ENCODE results near the gene P3R3URF.

P3R3URF gene

DNA sequence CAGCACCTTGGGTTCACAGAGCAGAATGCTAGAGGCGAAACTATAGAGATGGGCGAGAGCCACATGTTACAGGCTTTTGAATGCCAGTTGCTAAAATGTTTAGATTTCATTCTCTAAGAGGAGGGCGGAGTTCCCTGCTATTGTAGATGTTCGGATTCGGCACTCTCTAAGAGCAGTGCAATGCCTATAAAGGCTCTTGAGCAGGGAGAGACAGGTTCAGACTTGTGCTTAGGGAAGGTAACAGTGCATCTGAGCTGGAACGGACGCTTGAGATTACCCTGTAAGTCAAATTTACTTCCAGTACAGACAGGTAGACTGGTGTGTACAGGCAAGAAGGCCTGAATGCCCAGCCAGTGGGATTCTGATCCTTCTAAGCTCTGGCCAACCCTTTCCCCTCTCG lies 42.2 kb upstream of the P3R3URF start:
- no peak for DNase-seq
- H3K27me3 ChIP-seq (replicated peaks; ENCODE audit: insufficient read depth, low read length): no peaks in the 10 kb centered on the region
- H3K4me2 ChIP-seq (ENCODE audit: low read depth, low read length): no peak overlapping the region
- H3K9ac ChIP-seq (ENCODE audit: low read length): no peak overlapping the region
- no peaks in the 10 kb centered on the region for H3F3A ChIP-seq (ENCODE audit: insufficient read depth, low read length)
- TF ChIP-seq, protein P1, sequence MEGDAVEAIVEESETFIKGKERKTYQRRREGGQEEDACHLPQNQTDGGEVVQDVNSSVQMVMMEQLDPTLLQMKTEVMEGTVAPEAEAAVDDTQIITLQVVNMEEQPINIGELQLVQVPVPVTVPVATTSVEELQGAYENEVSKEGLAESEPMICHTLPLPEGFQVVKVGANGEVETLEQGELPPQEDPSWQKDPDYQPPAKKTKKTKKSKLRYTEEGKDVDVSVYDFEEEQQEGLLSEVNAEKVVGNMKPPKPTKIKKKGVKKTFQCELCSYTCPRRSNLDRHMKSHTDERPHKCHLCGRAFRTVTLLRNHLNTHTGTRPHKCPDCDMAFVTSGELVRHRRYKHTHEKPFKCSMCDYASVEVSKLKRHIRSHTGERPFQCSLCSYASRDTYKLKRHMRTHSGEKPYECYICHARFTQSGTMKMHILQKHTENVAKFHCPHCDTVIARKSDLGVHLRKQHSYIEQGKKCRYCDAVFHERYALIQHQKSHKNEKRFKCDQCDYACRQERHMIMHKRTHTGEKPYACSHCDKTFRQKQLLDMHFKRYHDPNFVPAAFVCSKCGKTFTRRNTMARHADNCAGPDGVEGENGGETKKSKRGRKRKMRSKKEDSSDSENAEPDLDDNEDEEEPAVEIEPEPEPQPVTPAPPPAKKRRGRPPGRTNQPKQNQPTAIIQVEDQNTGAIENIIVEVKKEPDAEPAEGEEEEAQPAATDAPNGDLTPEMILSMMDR (IDR thresholded peaks at IDR 0.05; ENCODE audit: low read length): no peak
- no peak for TF ChIP-seq EZH2phosphoT487 (IDR thresholded peaks at IDR 0.05; ENCODE audit: low read length)
- no peak for TF ChIP-seq EZH2 (optimal IDR thresholded peaks at IDR 0.05; ENCODE audit: low read depth, low read length)
- H3K4me1 ChIP-seq (ENCODE audit: low read length): no peaks in the 10 kb centered on the region
- no peaks in the 10 kb centered on the region for H3K36me3 ChIP-seq (replicated peaks; ENCODE audit: insufficient read depth, low read length)
- no peak overlapping the region for H3K27ac ChIP-seq (ENCODE audit: low read length)
- no peaks in the 10 kb centered on the region for H4K20me1 ChIP-seq (ENCODE audit: insufficient read depth, low read length)
- H3K4me3 ChIP-seq (ENCODE audit: low read length): no peak overlapping the region
- no peaks in the 10 kb centered on the region for H3K79me2 ChIP-seq (ENCODE audit: low read length)
- no peak overlapping the region for H2AFZ ChIP-seq (ENCODE audit: low read length)
- H3K9me3 ChIP-seq (replicated peaks; ENCODE audit: insufficient read depth, low read length): no peaks in the 10 kb centered on the region
- H3K9me2 ChIP-seq (replicated peaks; ENCODE audit: insufficient read depth, low read length): no peaks in the 10 kb centered on the region

DNA sequence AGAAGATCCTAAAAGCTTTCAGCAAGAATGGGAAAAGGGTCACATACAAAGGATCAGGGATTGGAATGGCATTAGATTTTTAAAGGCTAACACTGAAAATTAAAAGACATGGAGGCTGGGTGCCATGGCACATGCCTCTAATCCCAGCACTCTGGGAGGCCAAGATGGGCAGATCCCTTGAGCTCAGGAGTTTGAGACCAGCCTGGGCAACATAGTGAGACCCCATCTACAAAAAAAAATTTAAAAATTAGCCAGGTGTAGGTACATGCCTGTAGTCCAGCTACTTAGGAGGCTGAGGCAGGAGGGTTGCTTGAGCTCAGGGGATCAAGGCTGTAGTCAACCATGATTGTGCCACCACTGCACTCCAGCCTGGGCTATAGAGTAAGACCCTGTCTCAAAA lies 39.2 kb upstream of the P3R3URF start:
- no peak overlapping the region for H3K4me2 ChIP-seq (ENCODE audit: low read depth, low read length)
- H3K27ac ChIP-seq (ENCODE audit: low read length): no peak overlapping the region
- no peak overlapping the region for H2AFZ ChIP-seq (ENCODE audit: low read length)
- H3K27me3 ChIP-seq (replicated peaks; ENCODE audit: insufficient read depth, low read length): no peaks in the 10 kb centered on the region
- H3K4me1 ChIP-seq (ENCODE audit: low read length): no peaks in the 10 kb centered on the region
- H3K9ac ChIP-seq (ENCODE audit: low read length): no peak overlapping the region
- no peaks in the 10 kb centered on the region for H4K20me1 ChIP-seq (ENCODE audit: insufficient read depth, low read length)
- no peak for TF ChIP-seq EZH2phosphoT487 (IDR thresholded peaks at IDR 0.05; ENCODE audit: low read length)
- TF ChIP-seq, protein P1 (IDR thresholded peaks at IDR 0.05; ENCODE audit: low read length): no peak
- no peak for TF ChIP-seq EZH2 (optimal IDR thresholded peaks at IDR 0.05; ENCODE audit: low read depth, low read length)
- H3K9me2 ChIP-seq (replicated peaks; ENCODE audit: insufficient read depth, low read length): no peaks in the 10 kb centered on the region
- H3K9me3 ChIP-seq (replicated peaks; ENCODE audit: insufficient read depth, low read length): no peaks in the 10 kb centered on the region
- H3K36me3 ChIP-seq (replicated peaks; ENCODE audit: insufficient read depth, low read length): no peaks in the 10 kb centered on the region
- H3F3A ChIP-seq (ENCODE audit: insufficient read depth, low read length): no peaks in the 10 kb centered on the region
- H3K4me3 ChIP-seq (ENCODE audit: low read length): no peak overlapping the region
- no peaks in the 10 kb centered on the region for H3K79me2 ChIP-seq (ENCODE audit: low read length)
- no peak for DNase-seq

DNA sequence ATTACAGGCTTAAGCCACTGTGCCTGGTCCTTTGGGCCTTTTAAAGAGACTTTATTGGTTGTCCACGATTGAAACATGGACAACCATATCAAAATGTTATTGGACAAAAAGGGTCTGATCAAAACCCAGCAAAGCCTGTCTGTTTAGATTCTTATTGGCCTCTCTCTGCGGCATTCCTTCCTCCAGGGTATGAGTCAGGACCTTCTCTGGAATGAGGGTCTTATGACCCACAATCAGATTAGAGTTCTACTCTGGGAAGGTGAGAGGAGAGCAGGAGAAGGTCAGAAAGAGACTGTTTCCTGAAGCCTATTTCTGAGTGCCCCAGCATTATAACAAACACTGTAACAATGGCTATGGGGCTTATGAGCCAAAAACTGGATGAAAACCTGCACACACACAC lies 34.8 kb upstream of the P3R3URF start:
- Histone ChIP-seq H3K79me2 (ENCODE audit: low read length) (no peaks in the 10 kb centered on the region), H2AFZ (ENCODE audit: low read length) (no peak overlapping the region), H3K4me1 (ENCODE audit: low read length) (no peaks in the 10 kb centered on the region), H3K9me2 (replicated peaks; ENCODE audit: insufficient read depth, low read length) (no peaks in the 10 kb centered on the region), H3K36me3 (replicated peaks; ENCODE audit: insufficient read depth, low read length) (no peaks in the 10 kb centered on the region), H3K9me3 (replicated peaks; ENCODE audit: insufficient read depth, low read length) (no peaks in the 10 kb centered on the region), H3K9ac (ENCODE audit: low read length) (no peak overlapping the region), H3F3A (ENCODE audit: insufficient read depth, low read length) (no peaks in the 10 kb centered on the region), H3K4me2 (ENCODE audit: low read depth, low read length) (no peak overlapping the region), H3K27ac (ENCODE audit: low read length) (no peak overlapping the region), H4K20me1 (ENCODE audit: insufficient read depth, low read length) (no peaks in the 10 kb centered on the region), H3K4me3 (ENCODE audit: low read length) (no peak overlapping the region), H3K27me3 (replicated peaks; ENCODE audit: insufficient read depth, low read length) (no peaks in the 10 kb centered on the region)
- no peak for DNase-seq
- no peak for TF ChIP-seq EZH2 (optimal IDR thresholded peaks at IDR 0.05; ENCODE audit: low read depth, low read length)
- TF ChIP-seq, protein P1 (IDR thresholded peaks at IDR 0.05; ENCODE audit: low read length): no peak
- no peak for TF ChIP-seq EZH2phosphoT487 (IDR thresholded peaks at IDR 0.05; ENCODE audit: low read length)
